SIG-M5 (cell line): ENCODE measurements around the gene KLF13.

Experiments used
- DNase-seq: peaks from one replicate; lab custom pipeline; 2025; lab: John Stamatoyannopoulos, UW

Gene KLF13

GRCh38 chr15:31300208-31300661 is 26.4 kb upstream of the KLF13 start:
- DNase-seq: no peak

GRCh38 chr15:31300981-31301672 is 25.5 kb upstream of the KLF13 start:
- DNase-seq: no peak

GRCh38 chr15:31301673-31301990 is 25.0 kb upstream of the KLF13 start:
- DNase-seq: no peak

- no peak for DNase-seq
Measured at GRCh38 chr15:31302029-31302657, 24.5 kb upstream of the KLF13 start.

GRCh38 chr15:31302778-31303725 is 23.6 kb upstream of the KLF13 start:
- no peak for DNase-seq

- DNase-seq: no peak
Measured at GRCh38 chr15:31303726-31304648, 22.6 kb upstream of the KLF13 start.

- no peak for DNase-seq
Measured at GRCh38 chr15:31304751-31305365, 21.8 kb upstream of the KLF13 start.

- no peak for DNase-seq
Measured at GRCh38 chr15:31305375-31305774, 21.3 kb upstream of the KLF13 start.

GRCh38 chr15:31305796-31306425 is 20.7 kb upstream of the KLF13 start:
- DNase-seq: no peak

GRCh38 chr15:31306426-31307269 is 20.0 kb upstream of the KLF13 start:
- no peak for DNase-seq

GRCh38 chr15:31307270-31308184 is 19.1 kb upstream of the KLF13 start:
- DNase-seq: no peak

GRCh38 chr15:31308185-31308639 is 18.4 kb upstream of the KLF13 start:
- DNase-seq: no peak

- no peak for DNase-seq
Measured at GRCh38 chr15:31309893-31310606, 16.6 kb upstream of the KLF13 start.

GRCh38 chr15:31311735-31312619 is 14.7 kb upstream of the KLF13 start:
- no peak for DNase-seq

- no peak for DNase-seq
Measured at GRCh38 chr15:31313223-31313622, 13.4 kb upstream of the KLF13 start.

GRCh38 chr15:31314380-31314779 is 12.3 kb upstream of the KLF13 start:
- DNase-seq: no peak
